ENCODE data around the gene NTSR1. TPM values are rescaled to one million over a fixed set of nuclear protein-coding genes. Genes with fewer than 3 reads are reported as not detected.

The NTSR1 gene
- total RNA-seq, 1 donor from 2014 or later = not detected

- no peak overlapping the region for H3K4me3 Mint-ChIP-seq
- H3K27ac Mint-ChIP-seq = no peak overlapping the region
- TF ChIP-seq CTCF (IDR thresholded peaks at IDR 0.05) = no peak
- intact Hi-C loops (cut with micrococcal nuclease) = no loop called here
- no peaks in the 10 kb centered on the region for H3K36me3 Mint-ChIP-seq (ENCODE audit: low read depth)
- CTCF ChIA-PET = no interaction called here
- DNase-seq (no peak), ATAC-seq (ENCODE audit: low read depth) (no peak)
- H3K4me1 Mint-ChIP-seq = no peaks in the 10 kb centered on the region
- POLR2A ChIA-PET = no interaction called here
- H3K27me3 Mint-ChIP-seq = peaks cover 5% of the 10 kb centered on the region
- H3K9me3 Mint-ChIP-seq = no peaks in the 10 kb centered on the region
Measured at GRCh38 chr20:62768234-62768546, 59.6 kb downstream of the NTSR1 start.

GRCh38 chr20:62768551-62769287 lies 60.1 kb downstream of the NTSR1 start:
- H3K27me3 Mint-ChIP-seq = peaks cover 5% of the 10 kb centered on the region
- no peak overlapping the region for H3K4me3 Mint-ChIP-seq
- DNase-seq = no peak
- ChIA-PET CTCF (no interaction called here), POLR2A (no interaction called here)
- no peaks in the 10 kb centered on the region for H3K36me3 Mint-ChIP-seq (ENCODE audit: low read depth)
- no peak for TF ChIP-seq CTCF (IDR thresholded peaks at IDR 0.05)
- intact Hi-C loops (cut with micrococcal nuclease) = no loop called here
- no peaks in the 10 kb centered on the region for H3K9me3 Mint-ChIP-seq
- H3K27ac Mint-ChIP-seq = no peak overlapping the region
- no peak for ATAC-seq (ENCODE audit: low read depth)
- no peaks in the 10 kb centered on the region for H3K4me1 Mint-ChIP-seq

DNA sequence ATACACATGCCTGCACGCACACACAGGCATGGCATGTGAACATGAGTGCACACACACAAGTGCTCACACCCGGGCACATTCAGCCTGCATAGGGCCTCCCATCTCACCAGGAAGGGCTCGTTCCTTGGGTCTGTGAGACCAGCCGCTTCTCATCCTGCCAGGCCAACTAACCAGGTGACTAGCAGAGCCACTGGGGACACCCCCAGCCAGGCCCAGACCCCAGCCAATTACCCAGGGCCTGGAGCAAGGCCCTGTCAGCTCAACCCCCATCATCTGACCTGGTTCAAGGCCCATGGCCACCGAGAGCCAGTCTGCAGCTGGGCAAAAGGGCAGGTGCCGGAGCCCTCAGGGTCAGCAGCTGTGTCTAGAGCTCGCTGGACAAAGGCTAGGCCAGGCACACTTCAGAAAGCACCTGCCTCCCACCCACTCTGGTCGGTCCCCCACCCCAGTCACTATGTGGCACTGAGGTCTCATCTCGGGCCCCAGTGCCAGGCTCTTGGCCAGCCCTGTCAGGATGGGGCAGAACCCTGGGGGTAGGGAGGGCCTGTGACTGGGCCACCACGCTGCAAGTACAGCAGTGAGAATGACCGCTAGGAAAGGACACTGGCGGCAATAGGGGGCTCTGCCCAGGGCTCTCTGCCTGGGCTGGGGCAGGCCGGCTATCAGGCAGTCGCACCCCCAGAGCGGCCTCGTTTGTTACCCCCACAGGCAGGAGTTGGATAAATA lies 60.9 kb downstream of the NTSR1 start:
- ChIA-PET POLR2A (no interaction called here), CTCF (no interaction called here)
- Mint-ChIP-seq H3K36me3 (ENCODE audit: low read depth) (no peaks in the 10 kb centered on the region), H3K9me3 (no peaks in the 10 kb centered on the region), H3K4me3 (no peak overlapping the region), H3K27me3 (peaks cover 5% of the 10 kb centered on the region), H3K27ac (no peak overlapping the region), H3K4me1 (no peaks in the 10 kb centered on the region)
- ATAC-seq (ENCODE audit: low read depth) = no peak
- no peak for TF ChIP-seq CTCF (IDR thresholded peaks at IDR 0.05)
- intact Hi-C loops (cut with micrococcal nuclease) = no loop called here
- no peak for DNase-seq

GRCh38 chr20:62770111-62770910 lies 61.7 kb downstream of the NTSR1 start:
- ChIA-PET CTCF (interaction anchor here (0.9 kb wide), 1 partner anchor 17 kb away, joined by 3 read pairs; no protein-coding TSS in a partner anchor), POLR2A (no interaction called here)
- no peak for TF ChIP-seq CTCF (IDR thresholded peaks at IDR 0.05)
- Mint-ChIP-seq H3K4me3 (no peak overlapping the region), H3K36me3 (ENCODE audit: low read depth) (no peaks in the 10 kb centered on the region), H3K27ac (no peak overlapping the region), H3K4me1 (peaks cover 4% of the 10 kb centered on the region), H3K9me3 (no peaks in the 10 kb centered on the region), H3K27me3 (peaks cover 1% of the 10 kb centered on the region)
- intact Hi-C loops (cut with micrococcal nuclease) = no loop called here
- ATAC-seq (ENCODE audit: low read depth) (no peak), DNase-seq (no peak)

GRCh38 chr20:62770916-62771315 lies 62.3 kb downstream of the NTSR1 start:
- no peak overlapping the region for H3K27ac Mint-ChIP-seq
- CTCF ChIA-PET = interaction anchor here (0.9 kb wide), 1 partner anchor 17 kb away, joined by 3 read pairs; no protein-coding TSS in a partner anchor
- no peaks in the 10 kb centered on the region for H3K9me3 Mint-ChIP-seq
- H3K4me3 Mint-ChIP-seq = no peak overlapping the region
- peaks cover 9% of the 10 kb centered on the region for H3K4me1 Mint-ChIP-seq
- intact Hi-C loops (cut with micrococcal nuclease) = no loop called here
- no peaks in the 10 kb centered on the region for H3K36me3 Mint-ChIP-seq (ENCODE audit: low read depth)
- ATAC-seq (ENCODE audit: low read depth) (no peak), DNase-seq (no peak)
- no peak for TF ChIP-seq CTCF (IDR thresholded peaks at IDR 0.05)
- POLR2A ChIA-PET = no interaction called here
- peaks cover 1% of the 10 kb centered on the region for H3K27me3 Mint-ChIP-seq
